Parathyroid adenoma (tissue), 2 donors: Measurements from ENCODE around the gene SHKBP1.

Experiments used
- H2AFZ ChIP-seq: fragments of 300-600 bp; sonication (generic); one replicate; pipeline ENCODE4 v1.7.0; 2017; ENCODE audit warnings: antibody characterized with exemption, mild to moderate bottlenecking
- H3K27ac ChIP-seq: fragments of 300-600 bp; sonication (generic); one replicate; pipeline ENCODE4 v1.7.0; 2017
- H3K27me3 ChIP-seq: fragments of 300-600 bp; sonication (generic); one replicate; pipeline ENCODE4 v1.7.0; 2017; ENCODE audit warnings: low read length; ENCODE audit not compliant: control insufficient read depth, insufficient read depth
- H3K36me3 ChIP-seq: fragments of 300-600 bp; sonication (generic); one replicate; pipeline ENCODE4 v1.7.0; 2017; ENCODE audit warnings: low read length; ENCODE audit not compliant: control insufficient read depth, insufficient read depth
- H3K4me1 ChIP-seq: fragments of 300-600 bp; sonication (generic); one replicate; pipeline ENCODE4 v1.7.0; 2017; ENCODE audit warnings: control low read depth
- H3K4me2 ChIP-seq: fragments of 300-600 bp; sonication (generic); one replicate; pipeline ENCODE4 v1.7.0; 2017; ENCODE audit warnings: low read length
- H3K4me3 ChIP-seq: fragments of 300-600 bp; sonication (generic); one replicate; pipeline ENCODE4 v1.7.0; 2017; ENCODE audit warnings: low read depth, low read length
- H3K79me2 ChIP-seq: fragments of 300-600 bp; sonication (generic); one replicate; pipeline ENCODE4 v1.7.0; 2017; ENCODE audit warnings: control low read depth
- H3K9ac ChIP-seq: fragments of 300-600 bp; sonication (generic); one replicate; pipeline ENCODE4 v1.7.0; 2017; ENCODE audit warnings: mild to moderate bottlenecking
- H3K9me3 ChIP-seq: fragments of 300-600 bp; sonication (generic); one replicate; pipeline ENCODE4 v1.7.0; 2017; ENCODE audit warnings: low read length; ENCODE audit not compliant: control insufficient read depth
- CTCF ChIP-seq: fragments of 300-600 bp; sonication (generic); IDR thresholded peaks from one replicate; pipeline ENCODE4 v1.7.0; 2017; ENCODE audit warnings: antibody characterized with exemption, mild to moderate bottlenecking
- donor health status: primary hyperparathyroidism.

SHKBP1 gene

GRCh38 chr19:40549007-40549708 is 27.5 kb upstream of the SHKBP1 start:
- Histone ChIP-seq H3K36me3 (no peaks in the 10 kb centered on the region), H3K27ac (no peak overlapping the region), H3K4me3 (no peak overlapping the region), H3K4me2 (no peak overlapping the region), H3K9ac (no peak overlapping the region), H3K9me3 (no peaks in the 10 kb centered on the region), H3K79me2 (peaks cover 5% of the 10 kb centered on the region), H3K4me1 (no peaks in the 10 kb centered on the region), H2AFZ (no peak overlapping the region), H3K27me3 (no peaks in the 10 kb centered on the region)
- TF ChIP-seq CTCF: peak; percentile 26

GRCh38 chr19:40550951-40551350 is 25.7 kb upstream of the SHKBP1 start:
- no peak overlapping the region for H3K27ac ChIP-seq
- no peaks in the 10 kb centered on the region for H3K36me3 ChIP-seq
- no peak overlapping the region for H3K4me2 ChIP-seq
- no peak overlapping the region for H3K4me3 ChIP-seq
- peaks cover 5% of the 10 kb centered on the region for H3K79me2 ChIP-seq
- TF ChIP-seq CTCF: no peak
- H2AFZ ChIP-seq: no peak overlapping the region
- H3K9me3 ChIP-seq: no peaks in the 10 kb centered on the region
- no peak overlapping the region for H3K9ac ChIP-seq
- no peaks in the 10 kb centered on the region for H3K4me1 ChIP-seq
- no peaks in the 10 kb centered on the region for H3K27me3 ChIP-seq

- Histone ChIP-seq H3K27me3 (no peaks in the 10 kb centered on the region), H3K4me1 (no peaks in the 10 kb centered on the region), H3K36me3 (no peaks in the 10 kb centered on the region)
Measured at GRCh38 chr19:40552848-40553247, 23.8 kb upstream of the SHKBP1 start.

GRCh38 chr19:40553885-40554857 is 22.5 kb upstream of the SHKBP1 start:
- no peak overlapping the region for H2AFZ ChIP-seq
- H3K9ac ChIP-seq: no peak overlapping the region
- no peak overlapping the region for H3K4me3 ChIP-seq
- H3K27me3 ChIP-seq: no peaks in the 10 kb centered on the region
- peaks cover 5% of the 10 kb centered on the region for H3K79me2 ChIP-seq
- H3K9me3 ChIP-seq: no peaks in the 10 kb centered on the region
- no peak for TF ChIP-seq CTCF
- no peaks in the 10 kb centered on the region for H3K36me3 ChIP-seq
- no peaks in the 10 kb centered on the region for H3K4me1 ChIP-seq
- no peak overlapping the region for H3K4me2 ChIP-seq
- no peak overlapping the region for H3K27ac ChIP-seq

More at GRCh38 chr19:40552848-40553247, 23.8 kb upstream of the SHKBP1 start:
- TF ChIP-seq CTCF: no peak
- Histone ChIP-seq H3K9ac (no peak overlapping the region), H3K27ac (no peak overlapping the region), H2AFZ (no peak overlapping the region), H3K4me2 (no peak overlapping the region), H3K79me2 (peaks cover 5% of the 10 kb centered on the region), H3K9me3 (no peaks in the 10 kb centered on the region), H3K4me3 (no peak overlapping the region)
